Effector CD8-positive, alpha-beta T cell (primary cell): ENCODE results near the gene UBASH3B.
"Not testable (repeated sequence)": the region's sequence is repeated elsewhere in the genome, so short reads cannot be mapped to it uniquely, and the experiment has no call there.

Experiments used
- DNase-seq: peaks from one replicate; lab custom pipeline; 2025; lab: John Stamatoyannopoulos, UW
- total RNA-seq, 4 experiments: gene quantifications; one replicate each; lab custom pipeline; 2026; lab: John Stamatoyannopoulos, UW

UBASH3B gene
- 29.1 to 33.0 (median 31.9) reads per million in 4 experiments for total RNA-seq

- DNase-seq: peak; percentile 34
These were observed at the start of gene UBASH3B for GRCh38 chr11:122655527-122656072. Gene UBASH3B (plus strand): TSS chr11:122655722. CDS start chr11:122656050, 328 bp downstream.

GRCh38 chr11:122607162-122607561, 48.4 kb upstream of the UBASH3B start:
- DNase-seq: not testable (repeated sequence)

GRCh38 chr11:122612123-122612824, 43.2 kb upstream of the UBASH3B start:
- no peak for DNase-seq

- no peak for DNase-seq
These were observed 38.8 kb upstream of the UBASH3B start for GRCh38 chr11:122616718-122617117.

GRCh38 chr11:122617297-122617696, 38.2 kb upstream of the UBASH3B start:
- DNase-seq: no peak

GRCh38 chr11:122617926-122618325, 37.6 kb upstream of the UBASH3B start:
- no peak for DNase-seq

- DNase-seq: no peak
These were observed 36.6 kb upstream of the UBASH3B start for GRCh38 chr11:122618927-122619326.

GRCh38 chr11:122619757-122620156, 35.8 kb upstream of the UBASH3B start:
- DNase-seq: no peak

- DNase-seq: not testable (repeated sequence)
These were observed 30.0 kb upstream of the UBASH3B start for GRCh38 chr11:122625501-122625900.

GRCh38 chr11:122625976-122626665, 29.4 kb upstream of the UBASH3B start:
- no peak for DNase-seq

- no peak for DNase-seq
These were observed 27.8 kb upstream of the UBASH3B start for GRCh38 chr11:122627745-122628144.

- peak; percentile 53 for DNase-seq
These were observed 26.5 kb upstream of the UBASH3B start for GRCh38 chr11:122628810-122629555.

- no peak for DNase-seq
These were observed 23.2 kb upstream of the UBASH3B start for GRCh38 chr11:122632181-122632824.

GRCh38 chr11:122633219-122633829, 22.2 kb upstream of the UBASH3B start:
- DNase-seq: no peak

- DNase-seq: no peak
These were observed 21.0 kb upstream of the UBASH3B start for GRCh38 chr11:122634501-122634900.

- no peak for DNase-seq
These were observed 18.0 kb upstream of the UBASH3B start for GRCh38 chr11:122637541-122637940.

- DNase-seq: no peak
These were observed 13.0 kb upstream of the UBASH3B start for GRCh38 chr11:122642472-122642922.

- no peak for DNase-seq
These were observed 12.6 kb upstream of the UBASH3B start for GRCh38 chr11:122642971-122643370.

- no peak for DNase-seq
These were observed 9.7 kb upstream of the UBASH3B start for GRCh38 chr11:122645847-122646246.

GRCh38 chr11:122646549-122647340, 8.8 kb upstream of the UBASH3B start:
- DNase-seq: no peak
